Activated gamma-delta T cell treated with anti-CD3 and anti-CD28 coated beads, Interleukin-2, amount 50 U/mL, for 16 hours (primary cell): ENCODE data around the gene IL4R.

Source experiments
- DNase-seq: peaks from one replicate; pipeline ENCODE4 v3.0.0-alpha.2; 2020; ENCODE audit warnings: low read depth

IL4R gene

GRCh38 chr16:27359615-27360014, 45.8 kb downstream of the IL4R start:
- DNase-seq: no peak

DNA sequence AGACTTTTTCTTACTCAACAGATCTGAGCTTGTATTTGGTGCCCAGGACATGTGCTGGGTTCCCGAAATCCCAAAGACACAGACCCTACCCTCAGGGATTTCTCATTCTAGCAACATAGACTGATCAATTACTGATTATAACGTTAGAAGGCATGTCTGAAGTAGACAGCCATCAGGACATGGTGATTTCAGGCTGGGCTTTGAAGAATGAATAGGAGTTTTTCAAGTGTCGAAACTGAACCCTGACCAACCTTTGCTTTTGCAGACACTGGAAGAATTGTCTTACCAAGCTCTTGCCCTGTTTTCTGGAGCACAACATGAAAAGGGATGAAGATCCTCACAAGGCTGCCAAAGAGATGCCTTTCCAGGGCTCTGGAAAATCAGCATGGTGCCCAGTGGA, 48.2 kb downstream of the IL4R start:
- DNase-seq: no peak

GRCh38 chr16:27362570-27363245, 48.9 kb downstream of the IL4R start:
- no peak for DNase-seq

DNA sequence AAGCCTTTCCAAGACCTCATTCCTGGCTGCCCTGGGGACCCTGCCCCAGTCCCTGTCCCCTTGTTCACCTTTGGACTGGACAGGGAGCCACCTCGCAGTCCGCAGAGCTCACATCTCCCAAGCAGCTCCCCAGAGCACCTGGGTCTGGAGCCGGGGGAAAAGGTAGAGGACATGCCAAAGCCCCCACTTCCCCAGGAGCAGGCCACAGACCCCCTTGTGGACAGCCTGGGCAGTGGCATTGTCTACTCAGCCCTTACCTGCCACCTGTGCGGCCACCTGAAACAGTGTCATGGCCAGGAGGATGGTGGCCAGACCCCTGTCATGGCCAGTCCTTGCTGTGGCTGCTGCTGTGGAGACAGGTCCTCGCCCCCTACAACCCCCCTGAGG, 49.5 kb downstream of the IL4R start:
- DNase-seq: no peak

GRCh38 chr16:27363797-27364196, 50.0 kb downstream of the IL4R start:
- no peak for DNase-seq

DNA sequence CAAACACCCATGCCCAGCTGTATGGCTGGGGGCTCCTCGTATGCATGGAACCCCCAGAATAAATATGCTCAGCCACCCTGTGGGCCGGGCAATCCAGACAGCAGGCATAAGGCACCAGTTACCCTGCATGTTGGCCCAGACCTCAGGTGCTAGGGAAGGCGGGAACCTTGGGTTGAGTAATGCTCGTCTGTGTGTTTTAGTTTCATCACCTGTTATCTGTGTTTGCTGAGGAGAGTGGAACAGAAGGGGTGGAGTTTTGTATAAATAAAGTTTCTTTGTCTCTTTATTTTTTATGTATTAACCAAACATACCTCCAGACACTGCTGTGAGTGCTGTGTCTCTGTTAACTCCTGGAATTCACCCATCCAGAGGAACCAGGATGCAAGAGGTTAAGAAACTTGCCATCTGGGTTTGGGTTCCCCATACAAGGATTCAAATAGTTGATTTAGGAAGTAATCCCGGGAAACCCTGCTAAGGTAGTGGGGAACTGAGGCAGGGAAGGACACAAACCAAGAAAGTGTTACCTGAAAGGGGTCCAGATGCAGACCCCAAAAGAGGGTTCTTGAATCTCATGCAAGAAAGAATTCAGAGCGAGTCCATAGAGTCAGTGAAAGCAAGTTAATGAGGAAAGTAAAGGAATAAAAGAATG, 50.8 kb downstream of the IL4R start:
- DNase-seq: no peak

GRCh38 chr16:27365142-27366089, 51.6 kb downstream of the IL4R start:
- no peak for DNase-seq

- no peak for DNase-seq
Measured at GRCh38 chr16:27366687-27367460, 53.1 kb downstream of the IL4R start.

- DNase-seq: peak; percentile 84
Measured at GRCh38 chr16:27367461-27368357, 53.9 kb downstream of the IL4R start.

DNA sequence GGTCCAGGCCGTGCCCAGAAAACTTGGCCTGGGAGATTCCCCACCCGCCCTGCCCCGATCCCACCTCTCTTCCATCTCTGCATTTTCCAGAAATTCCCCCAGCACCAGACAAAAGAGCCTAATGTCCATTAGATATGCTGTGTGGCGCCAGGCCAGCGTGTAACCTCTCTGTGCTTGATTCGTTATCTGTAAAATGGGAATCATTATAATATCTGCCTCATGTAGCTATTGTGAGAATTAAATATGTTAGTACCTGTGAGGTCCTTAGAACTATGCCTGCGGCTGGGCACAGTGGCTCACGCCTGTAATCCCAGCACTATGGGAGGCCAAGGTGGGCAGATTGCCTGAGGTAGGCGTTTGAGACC, 54.6 kb downstream of the IL4R start:
- DNase-seq: no peak

DNA sequence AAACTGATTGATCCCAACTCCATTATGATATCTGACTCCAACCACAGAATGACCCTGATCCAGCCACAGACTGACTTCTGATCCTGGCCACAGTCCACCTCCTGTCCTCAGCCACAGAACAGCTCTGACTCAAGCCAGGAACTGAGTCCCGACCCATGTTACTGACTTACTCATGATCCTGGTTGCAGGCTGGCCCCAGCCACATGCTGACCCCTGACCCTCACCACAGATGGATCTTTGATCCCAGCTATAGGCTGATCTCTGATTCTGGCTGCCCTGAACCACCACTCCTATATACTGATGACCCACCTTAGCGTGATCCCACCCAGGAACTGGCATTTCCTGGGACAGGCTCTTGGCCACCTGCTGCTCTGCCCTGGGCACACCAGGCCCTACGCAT, 56.0 kb downstream of the IL4R start:
- DNase-seq: no peak

DNA sequence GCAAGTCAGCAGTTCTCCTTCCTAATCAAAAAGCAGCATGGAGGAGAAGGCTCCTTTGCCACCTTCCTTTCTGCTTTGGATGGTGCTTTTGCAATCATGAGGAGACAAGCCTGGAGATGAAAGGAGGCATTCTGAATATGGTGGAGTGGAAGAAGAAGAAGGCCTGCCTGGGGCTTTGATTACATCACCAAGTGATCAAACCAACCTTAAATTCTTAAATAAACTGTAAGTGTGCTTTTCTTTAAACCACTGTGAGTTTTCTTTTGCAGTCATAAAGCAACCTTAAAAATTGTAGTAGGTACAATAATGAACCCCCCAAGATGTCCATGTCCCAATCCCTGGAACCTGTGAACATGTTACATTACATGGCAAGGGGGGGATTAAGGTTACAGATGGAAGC, 56.5 kb downstream of the IL4R start:
- DNase-seq: no peak

GRCh38 chr16:27373312-27373711, 59.5 kb downstream of the IL4R start:
- DNase-seq: no peak

DNA sequence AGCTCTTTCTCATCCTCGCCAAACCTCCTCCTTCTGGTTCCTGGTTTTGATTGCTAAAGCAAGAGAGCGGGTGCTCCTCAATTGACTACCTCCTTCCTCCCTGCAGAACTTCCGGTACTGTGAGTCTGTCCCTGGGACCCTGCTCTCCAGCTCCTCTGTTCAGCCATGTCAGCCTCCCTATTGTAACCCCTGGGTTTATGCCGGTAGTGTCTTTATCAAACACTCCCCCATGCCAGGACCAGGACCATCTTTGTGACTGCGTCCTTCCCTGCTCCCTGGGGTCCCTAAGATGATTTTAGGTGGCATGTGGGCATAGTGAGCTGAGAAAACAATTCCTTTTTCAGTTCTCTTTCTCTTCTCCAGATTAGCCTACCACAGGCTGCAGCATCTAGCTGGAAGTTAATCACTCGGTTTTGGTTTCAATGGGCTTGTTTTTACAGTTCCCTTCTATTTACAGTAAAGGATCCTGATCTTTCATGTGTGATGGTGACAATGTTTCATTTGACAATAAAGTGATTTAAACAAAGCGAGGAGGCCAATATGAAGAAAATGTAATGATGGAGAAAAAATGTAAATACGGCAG, 60.5 kb downstream of the IL4R start:
- DNase-seq: no peak

GRCh38 chr16:27374804-27375425, 61.1 kb downstream of the IL4R start:
- DNase-seq: no peak

GRCh38 chr16:27377666-27378485, 64.1 kb downstream of the IL4R start:
- DNase-seq: no peak

DNA sequence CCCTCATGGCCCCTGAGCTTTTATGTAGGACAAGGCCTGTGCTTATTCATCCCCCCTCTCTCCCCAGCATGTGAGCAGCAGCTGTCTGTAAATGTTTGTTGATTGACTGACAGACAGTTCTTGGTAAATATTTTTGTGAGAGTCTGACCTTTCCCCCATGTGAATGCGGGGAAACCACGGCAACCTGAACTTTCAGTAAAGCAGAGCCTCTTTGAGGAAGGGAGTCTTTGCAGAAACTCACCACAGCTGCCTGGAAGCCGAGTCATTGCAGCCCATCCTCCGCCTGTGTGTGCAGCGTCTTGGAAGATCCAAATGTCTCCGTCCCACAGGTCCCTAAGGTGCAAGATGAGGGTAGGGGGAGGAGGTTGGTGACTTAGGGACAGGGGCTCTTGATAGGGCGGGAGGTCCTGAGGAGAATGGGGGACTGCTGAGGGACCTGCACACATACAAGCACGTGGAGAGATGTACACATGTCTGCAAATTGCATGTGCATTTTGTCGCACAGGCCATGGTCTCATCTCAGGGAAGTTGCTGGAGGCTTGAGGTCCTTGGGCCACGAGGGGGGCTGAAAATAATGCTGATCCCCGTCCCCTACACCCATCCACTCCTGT, 65.2 kb downstream of the IL4R start:
- no peak for DNase-seq

- DNase-seq: no peak
Measured at GRCh38 chr16:27379919-27380318, 66.1 kb downstream of the IL4R start.

- no peak for DNase-seq
Measured at GRCh38 chr16:27381236-27381635, 67.5 kb downstream of the IL4R start.
